Liver (tissue), 9 donors: ENCODE results near the gene PAPOLB. TPM values are rescaled to one million over a fixed set of nuclear protein-coding genes. Genes with fewer than 3 reads are reported as not detected.

Experiments used
- DNase-seq: peaks from one replicate; pipeline ENCODE4 v3.0.0-alpha.2; 2017; ENCODE audit warnings: low spot score
- H3K27ac ChIP-seq, 2 donors: one replicate each; pipeline ENCODE4 v1.7.0; 2013; ENCODE audit warnings: inconsistent platforms in 2 of 2, low read length in 2 of 2, control low read depth in 1 of 2, low read depth in 1 of 2, mild to moderate bottlenecking in 1 of 2
- H3K27me3 ChIP-seq, 4 donors: one replicate each; pipeline versions ENCODE4 v1.6.1 to v1.7.0; 2013; ENCODE audit warnings: low read length in 3 of 4, inconsistent platforms in 1 of 4, mild to moderate bottlenecking in 1 of 4, moderate library complexity in 1 of 4; ENCODE audit not compliant: control insufficient read depth in 4 of 4, insufficient read depth in 4 of 4
- H3K36me3 ChIP-seq, 4 donors: one replicate each; pipeline versions ENCODE4 v1.6.1 to v1.7.0; 2013; ENCODE audit warnings: low read length in 3 of 4, mild to moderate bottlenecking in 3 of 4, low read depth in 1 of 4, moderate library complexity in 1 of 4; ENCODE audit not compliant: control insufficient read depth in 4 of 4, insufficient read depth in 3 of 4
- H3K4me1 ChIP-seq, 4 donors: one replicate each; pipeline versions ENCODE4 v1.6.1 to v1.7.0; 2013; ENCODE audit warnings: low read length in 3 of 4, mild to moderate bottlenecking in 3 of 4, moderate library complexity in 1 of 4; ENCODE audit not compliant: control insufficient read depth in 4 of 4, insufficient read depth in 4 of 4
- H3K4me3 ChIP-seq, 3 donors: one replicate each; pipeline versions ENCODE4 v1.6.1 to v1.7.0; 2013; ENCODE audit warnings: low read length in 3 of 3, control low read depth in 1 of 3, low read depth in 1 of 3, mild to moderate bottlenecking in 1 of 3
- H3K9ac ChIP-seq, 2 donors: one replicate each; pipeline ENCODE4 v1.7.0; 2013; ENCODE audit warnings: low read length in 2 of 2, mild to moderate bottlenecking in 2 of 2, moderate library complexity in 2 of 2, control low read depth in 1 of 2, low read depth in 1 of 2
- H3K9me3 ChIP-seq, 4 donors: one replicate each; pipeline versions ENCODE4 v1.6.1 to v1.7.0; 2013; ENCODE audit warnings: low read length in 3 of 4; ENCODE audit not compliant: control insufficient read depth in 4 of 4
- ATF3 ChIP-seq: IDR thresholded peaks from 2 replicates; pipeline ENCODE4 v1.6.1; 2016; ENCODE audit warnings: antibody characterized with exemption
- CTCF ChIP-seq: fragments of 150-350 bp; IDR thresholded peaks from 2 replicates; pipeline ENCODE4 v1.5.1; 2017; ENCODE audit warnings: improper control_type of control experiment, low read depth, low read length; ENCODE audit not compliant: missing input control
- EGR1 ChIP-seq, 2 donors: IDR thresholded peaks; 2 replicates each; pipeline ENCODE4 v1.6.1; 2016 to 2018; ENCODE audit warnings: antibody characterized with exemption in 2 of 2, low read depth in 2 of 2
- FOXA1 ChIP-seq: IDR thresholded peaks from 2 replicates; pipeline ENCODE4 v1.6.1; 2016; ENCODE audit warnings: antibody characterized with exemption
- HNF4G ChIP-seq: IDR thresholded peaks from 2 replicates; pipeline ENCODE4 v1.6.1; 2016; ENCODE audit warnings: antibody characterized with exemption
- JUND ChIP-seq, 2 donors: IDR thresholded peaks; 2 replicates each; pipeline ENCODE4 v1.6.1; 2016; ENCODE audit warnings: antibody characterized with exemption in 2 of 2
- MAX ChIP-seq: IDR thresholded peaks from 2 replicates; pipeline ENCODE4 v1.6.1; 2016; ENCODE audit warnings: antibody characterized with exemption
- NR2F2 ChIP-seq: IDR thresholded peaks from 2 replicates; pipeline ENCODE4 v1.6.1; 2016; ENCODE audit warnings: antibody characterized with exemption
- REST ChIP-seq: IDR thresholded peaks from 2 replicates; pipeline ENCODE4 v1.6.1; 2016; ENCODE audit warnings: antibody characterized with exemption, mild to moderate bottlenecking
- RXRA ChIP-seq, 2 donors: IDR thresholded peaks; 2 replicates each; pipeline ENCODE4 v1.6.1; 2017 to 2018; ENCODE audit warnings: antibody characterized with exemption in 2 of 2, mild to moderate bottlenecking in 1 of 2
- SP1 ChIP-seq: IDR thresholded peaks from 2 replicates; pipeline ENCODE4 v1.6.1; 2018; ENCODE audit warnings: antibody characterized with exemption, mild to moderate bottlenecking
- YY1 ChIP-seq: IDR thresholded peaks from 2 replicates; pipeline ENCODE4 v1.6.1; 2016; ENCODE audit warnings: antibody characterized with exemption, mild to moderate bottlenecking
- ZBTB33 ChIP-seq: IDR thresholded peaks from 2 replicates; pipeline ENCODE4 v1.6.1; 2016; ENCODE audit warnings: antibody characterized with exemption
- WGBS: extraction: QIAGEN DNeasy Blood & Tissue Kit; methylation state at CpG from one replicate; pipeline ENCODE4 v1.1.7; 2013; 5-methylcytosine and 5-hydroxymethylcytosine counted together
- polyA plus RNA-seq, 2 donors: library from polyadenylated mRNA; stranded (reverse) in 1 of 2; unstranded in 1 of 2; fragments of 200-250 nt in 1 of 2; fragments of >200 nt in 1 of 2; fragmentation: Nextera tagmentation in 1 of 2; extraction: Ambion mirVana in 1 of 2; gene quantifications; one replicate each; pipeline versions ENCODE4 v1.2.1 to v1.2.3, GENCODE V29; 2013 to 2015
- total RNA-seq, 2 donors: library from RNA; depleted of rRNA; stranded (reverse); fragments of >200 nt; gene quantifications; one replicate each; pipeline ENCODE4 v1.2.3, GENCODE V29; 2014
- donor health status: healthy.
- donor health status: healthy.
- donor health status: healthy.
- donor health status: healthy.
- donor health status: healthy.

The PAPOLB gene
- total and polyA plus RNA-seq, 4 donors, result 0.05 to 0.08 TPM; not detected in 2

GRCh38 chr7:4824120-4824775, 37.6 kb downstream of the PAPOLB start:
- no peaks in the 10 kb centered on the region for H3K27me3 ChIP-seq
- H3K36me3 ChIP-seq, result no peaks in the 10 kb centered on the region
- H3K4me3 ChIP-seq, result no peak overlapping the region
- no peaks in the 10 kb centered on the region for H3K9me3 ChIP-seq
- DNase-seq, result no peak
- H3K9ac ChIP-seq, result no peak overlapping the region
- WGBS, result 64% methylated on average over 20 of the region's 20 CpGs
- H3K4me1 ChIP-seq, result no peaks in the 10 kb centered on the region
- no peak overlapping the region for H3K27ac ChIP-seq
- no peak for TF ChIP-seq EGR1 (IDR thresholded peaks at IDR 0.05; ENCODE audit: low read depth in 2 of 2)
- no peak for TF ChIP-seq ATF3
- TF ChIP-seq YY1, result no peak
- no peak for TF ChIP-seq REST
- no peak for TF ChIP-seq FOXA1
- no peak for TF ChIP-seq RXRA (IDR thresholded peaks at IDR 0.05)
- TF ChIP-seq ZBTB33, result no peak

- H3K4me1 ChIP-seq, result no peaks in the 10 kb centered on the region
- TF ChIP-seq JUND (IDR thresholded peaks at IDR 0.05) (no peak), RXRA (IDR thresholded peaks at IDR 0.05) (no peak), MAX (no peak), HNF4G (no peak), REST (no peak), CTCF (no peak), NR2F2 (no peak), EGR1 (IDR thresholded peaks at IDR 0.05; ENCODE audit: low read depth in 2 of 2) (no peak), ZBTB33 (no peak), SP1 (no peak)
- H3K9ac ChIP-seq, result no peak overlapping the region
- H3K27me3 ChIP-seq, result no peaks in the 10 kb centered on the region
- no peak overlapping the region for H3K4me3 ChIP-seq
- WGBS, result 72% methylated on average over 14 of the region's 14 CpGs
- no peaks in the 10 kb centered on the region for H3K36me3 ChIP-seq
- H3K9me3 ChIP-seq, result no peaks in the 10 kb centered on the region
- no peak overlapping the region for H3K27ac ChIP-seq
- no peak for DNase-seq
Measured at GRCh38 chr7:4823441-4824119, 38.2 kb downstream of the PAPOLB start.
